Cardiac septum (tissue), 1 donor: ENCODE results near the gene CDKN2B-AS1. TPM values are rescaled to one million over a fixed set of nuclear protein-coding genes. Genes with fewer than 3 reads are reported as not detected.

Source experiments
- DNase-seq: peaks from one replicate; pipeline ENCODE4 v3.0.0-alpha.2; 2020; ENCODE audit warnings: low spot score
- intact Hi-C: fragments of 100-400 bp; cut with DNase I; formaldehyde crosslinking; loops from one replicate; pipeline ENCODE4 v1.14.0; 2022
- total RNA-seq: library from RNA; stranded (reverse); fragmentation: NEBNext Ultra II Directional; extraction: Animal tissue kit (Norgen Biotek cat#: 25700); gene quantifications from one replicate; pipeline ENCODE4 v1.2.1, GENCODE V29; 2021
- donor health status: DM: no; HTN: no; CAD: no.

Gene CDKN2B-AS1
- total RNA-seq, 1 donor from 2014 or later: not detected

DNA sequence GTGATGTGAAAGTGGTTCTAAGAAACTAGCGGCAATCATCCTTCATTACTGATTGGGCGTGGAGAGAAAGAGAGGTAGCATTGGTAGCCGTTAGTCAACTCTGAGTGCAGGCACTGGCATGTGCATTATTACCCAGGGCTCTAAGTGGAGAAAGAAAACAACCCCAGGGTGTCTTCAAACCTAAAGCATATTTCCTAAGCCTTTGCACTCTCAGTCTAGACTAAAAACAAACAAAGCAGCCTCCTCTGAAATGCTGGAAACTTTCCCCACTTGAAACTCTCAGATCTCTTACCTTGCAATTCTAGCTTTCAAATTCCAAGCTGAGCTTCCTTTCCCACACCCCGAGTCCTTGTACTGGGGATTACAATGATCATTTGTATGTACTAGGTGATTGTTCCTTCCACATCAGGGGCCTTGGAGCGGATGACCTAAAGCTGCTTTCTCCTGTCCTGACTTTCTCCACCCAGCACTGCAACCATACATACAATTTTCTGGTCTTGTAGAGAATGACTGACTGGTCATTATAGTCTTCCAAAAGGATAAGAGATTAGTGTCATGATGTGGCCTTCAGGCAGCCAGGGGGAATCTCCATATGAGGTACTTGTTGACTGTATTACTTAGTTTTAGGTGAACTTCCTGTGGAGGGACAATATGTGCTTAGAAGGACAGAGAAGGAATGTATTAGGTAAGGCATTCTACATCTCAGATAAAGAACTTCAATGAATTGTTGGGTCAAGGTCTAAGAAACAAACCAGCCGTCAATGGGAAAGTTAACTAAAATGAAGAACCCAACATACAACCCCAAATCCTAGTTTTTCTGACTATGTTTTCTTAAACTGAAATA is 112.8 kb downstream of the CDKN2B-AS1 start:
- intact Hi-C loops: loop anchor here (10.0 kb wide), 1 partner anchor 103 kb away; the partner anchor contains the start of gene CDKN2B
- DNase-seq: no peak

GRCh38 chr9:22108581-22109370 is 114.2 kb downstream of the CDKN2B-AS1 start:
- intact Hi-C loops: loop anchor here (10.0 kb wide), 1 partner anchor 104 kb away; the partner anchor contains the start of gene CDKN2B
- DNase-seq: no peak

GRCh38 chr9:22111176-22111953 is 116.8 kb downstream of the CDKN2B-AS1 start:
- intact Hi-C loops: no loop called here
- no peak for DNase-seq

DNA sequence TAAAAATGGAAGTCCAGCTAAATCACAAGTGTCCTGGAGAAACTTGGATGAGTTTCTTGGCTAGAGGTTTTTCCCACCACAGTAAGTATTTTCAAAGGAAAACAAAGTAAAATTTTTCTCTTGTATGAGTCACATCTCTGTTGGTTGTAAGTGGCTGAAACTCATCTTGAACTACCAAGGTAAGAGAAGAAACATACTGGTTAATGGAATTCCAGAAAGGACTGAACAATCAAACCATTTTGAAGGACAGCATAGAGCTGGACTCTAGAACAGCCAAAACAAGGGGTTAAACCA is 117.3 kb downstream of the CDKN2B-AS1 start:
- no peak for DNase-seq
- intact Hi-C loops: no loop called here

DNA sequence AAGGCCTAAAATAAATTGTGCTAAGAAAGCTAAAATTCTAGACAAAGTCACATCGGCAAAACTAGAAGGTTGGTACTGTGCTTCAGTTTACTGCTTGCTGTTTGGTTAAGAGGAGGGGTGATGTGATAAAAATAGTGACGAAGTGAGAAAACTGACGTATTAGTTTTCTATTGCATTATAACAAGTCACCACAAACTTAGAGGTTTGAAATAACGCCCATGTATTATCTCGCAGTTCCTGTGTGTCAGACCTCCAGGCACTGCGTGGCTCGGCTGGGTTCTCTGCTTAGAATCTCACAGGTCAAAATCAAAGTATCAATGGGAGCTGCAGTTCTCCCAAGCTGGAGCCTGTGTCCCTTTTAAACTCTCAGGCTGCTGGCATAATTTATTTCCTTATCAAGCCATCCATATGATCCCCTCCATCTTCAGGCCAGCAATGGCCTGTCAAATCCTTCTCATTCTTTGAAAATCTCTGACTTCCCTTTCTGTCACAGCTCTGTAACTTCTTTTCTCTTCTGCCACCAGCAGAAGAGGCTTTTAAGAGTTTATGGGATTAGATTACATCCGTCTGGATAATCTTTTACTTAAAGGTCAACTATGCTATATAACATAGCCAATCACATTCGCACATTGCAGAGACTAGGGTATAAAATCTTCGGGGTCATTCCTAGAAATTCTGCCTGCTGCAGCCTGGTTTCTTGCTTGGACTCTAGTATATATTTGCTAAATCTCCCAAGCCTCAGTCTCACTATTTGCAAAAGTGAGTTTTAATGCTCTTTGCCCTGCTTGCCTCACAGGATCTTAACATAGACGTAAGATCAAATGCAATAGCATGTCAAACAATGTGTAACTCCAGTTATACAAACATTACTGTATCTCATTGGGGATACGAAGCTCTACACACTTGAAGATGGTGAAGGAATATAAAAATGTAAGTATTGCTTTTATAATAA is 118.6 kb downstream of the CDKN2B-AS1 start:
- DNase-seq: no peak
- intact Hi-C loops: no loop called here

DNA sequence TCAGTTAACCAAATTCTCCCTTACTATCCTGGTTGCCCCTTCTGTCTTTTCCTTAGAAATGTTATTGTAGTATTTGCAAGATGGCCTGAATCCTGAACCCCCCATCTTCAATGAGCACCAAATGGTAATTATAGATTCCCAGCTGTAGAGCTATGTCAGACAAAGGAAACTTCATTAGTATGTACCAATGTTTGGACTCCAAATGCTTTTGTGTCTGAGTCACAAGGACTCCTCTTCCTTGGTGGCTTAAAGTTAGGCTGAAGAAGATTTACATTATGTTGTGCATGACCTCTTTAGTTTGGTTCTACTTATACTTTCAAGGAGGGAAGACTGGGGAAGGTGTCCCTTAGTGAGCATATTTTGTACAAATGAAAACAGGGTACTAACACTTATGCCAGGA is 120.4 kb downstream of the CDKN2B-AS1 start:
- intact Hi-C loops: no loop called here

GRCh38 chr9:22116758-22117157 is 122.2 kb downstream of the CDKN2B-AS1 start:
- intact Hi-C loops: no loop called here
- DNase-seq: no peak

More for the DNA sequence above, 120.4 kb downstream of the CDKN2B-AS1 start:
- DNase-seq: no peak

- DNase-seq: no peak
- intact Hi-C loops: no loop called here
Observed at GRCh38 chr9:22117511-22118384, 123.2 kb downstream of the CDKN2B-AS1 start.

DNA sequence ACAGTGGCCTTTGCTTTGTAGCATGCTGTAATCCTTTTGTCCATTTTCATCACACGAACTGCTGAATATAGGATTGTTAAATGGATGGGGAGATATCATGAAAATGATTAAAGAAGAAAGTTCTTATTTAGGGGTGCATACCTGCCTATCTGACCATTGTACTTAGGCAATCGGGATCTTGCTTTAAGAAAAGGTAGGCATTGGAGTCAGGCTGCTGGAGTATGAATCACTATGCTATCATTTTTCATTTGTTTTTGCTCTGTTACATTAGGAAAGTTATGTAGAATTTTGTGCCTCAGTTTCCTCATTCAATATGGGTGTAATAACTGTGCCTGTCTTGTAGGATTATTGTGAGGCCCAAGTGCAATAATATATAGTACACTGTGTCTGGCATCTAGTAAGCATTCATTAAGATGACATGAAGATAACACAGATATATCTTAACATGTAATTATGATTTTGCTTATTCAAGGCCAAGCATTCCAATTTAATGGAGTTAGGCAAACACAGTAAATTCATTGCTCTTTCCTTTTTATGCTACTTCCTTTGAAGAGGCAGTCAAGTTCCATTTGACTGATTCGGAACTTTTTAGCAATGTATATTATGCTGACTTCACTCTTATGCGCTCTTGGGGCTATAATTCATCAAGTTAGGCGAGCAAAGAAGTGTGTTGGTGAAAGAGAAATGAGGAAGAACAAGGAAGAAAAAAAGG is 124.4 kb downstream of the CDKN2B-AS1 start:
- intact Hi-C loops: no loop called here
- no peak for DNase-seq

DNA sequence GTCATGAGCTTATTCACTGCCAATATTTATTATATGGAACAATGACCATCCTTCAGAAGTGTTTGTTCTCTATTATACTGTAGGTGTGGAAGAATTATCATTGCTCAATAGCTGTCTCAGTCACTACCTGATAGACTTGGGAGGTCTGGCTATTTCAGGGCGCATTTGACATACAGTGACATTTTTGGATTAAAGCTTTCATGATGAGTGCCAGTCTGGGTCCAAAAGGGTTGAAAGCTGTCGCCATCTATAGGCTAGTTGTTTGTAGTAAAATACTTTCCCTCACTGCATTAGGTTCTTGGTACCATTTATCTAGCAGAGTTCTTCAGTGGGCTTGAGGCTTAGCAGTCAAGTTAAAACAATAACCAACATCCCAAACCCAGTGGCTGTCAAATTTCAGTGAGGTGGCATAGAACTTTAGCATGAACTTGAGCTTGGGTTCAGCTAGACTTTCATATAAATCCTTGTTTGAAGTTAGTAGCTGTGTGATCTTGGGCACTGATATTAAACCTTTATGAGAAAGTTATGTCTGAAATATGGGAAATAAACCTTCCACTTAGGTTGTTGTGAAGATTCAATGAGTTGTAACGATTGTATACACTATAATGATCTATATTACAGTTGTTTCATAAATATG is 125.0 kb downstream of the CDKN2B-AS1 start:
- no peak for DNase-seq
- intact Hi-C loops: loop anchor here (5.0 kb wide), 1 partner anchor 307 kb away; no protein-coding TSS in a partner anchor

DNA sequence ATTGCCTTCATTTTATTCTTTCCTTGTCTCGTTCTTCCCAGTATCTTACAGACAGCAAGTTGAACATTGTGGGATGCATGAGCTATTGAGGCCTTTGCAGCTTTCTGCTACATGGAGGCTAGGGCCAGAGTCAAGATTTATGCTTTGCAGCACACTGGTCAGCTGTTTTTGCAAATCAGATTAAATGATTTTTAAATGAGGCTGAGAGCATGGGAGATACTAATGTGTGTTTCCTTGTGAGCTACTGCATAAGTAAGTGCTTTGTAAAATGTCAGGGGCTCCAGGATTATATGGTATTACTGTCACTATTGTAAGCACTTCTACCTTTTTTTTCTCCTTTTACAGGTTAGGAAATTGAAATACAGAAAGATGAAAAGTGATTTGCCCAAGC is 125.6 kb downstream of the CDKN2B-AS1 start:
- intact Hi-C loops: loop anchor here (5.0 kb wide), 1 partner anchor 308 kb away; no protein-coding TSS in a partner anchor
- no peak for DNase-seq

DNA sequence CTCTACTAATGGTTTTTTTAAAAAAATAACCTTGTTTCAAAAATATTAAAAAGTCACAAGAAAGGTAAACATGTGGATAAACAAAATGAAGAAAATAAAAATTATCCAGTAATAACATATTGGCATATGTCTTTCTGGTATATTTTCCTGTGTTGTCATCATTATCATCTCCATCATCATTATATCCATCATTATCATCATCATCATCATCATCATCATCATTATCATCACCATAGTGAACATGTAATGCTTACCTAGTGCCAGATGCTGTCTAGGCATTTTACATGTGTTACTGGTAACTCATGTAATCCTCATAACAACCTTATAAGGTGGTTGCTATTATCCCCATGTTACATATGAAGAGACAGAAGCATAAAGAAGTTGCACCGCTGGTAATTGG is 126.0 kb downstream of the CDKN2B-AS1 start:
- intact Hi-C loops: loop anchor here (5.0 kb wide), 1 partner anchor 308 kb away; no protein-coding TSS in a partner anchor
- no peak for DNase-seq

- no peak for DNase-seq
- intact Hi-C loops: loop anchor here (5.0 kb wide), 1 partner anchor 312 kb away; no protein-coding TSS in a partner anchor
Observed at GRCh38 chr9:22124263-22125011, 129.8 kb downstream of the CDKN2B-AS1 start.

DNA sequence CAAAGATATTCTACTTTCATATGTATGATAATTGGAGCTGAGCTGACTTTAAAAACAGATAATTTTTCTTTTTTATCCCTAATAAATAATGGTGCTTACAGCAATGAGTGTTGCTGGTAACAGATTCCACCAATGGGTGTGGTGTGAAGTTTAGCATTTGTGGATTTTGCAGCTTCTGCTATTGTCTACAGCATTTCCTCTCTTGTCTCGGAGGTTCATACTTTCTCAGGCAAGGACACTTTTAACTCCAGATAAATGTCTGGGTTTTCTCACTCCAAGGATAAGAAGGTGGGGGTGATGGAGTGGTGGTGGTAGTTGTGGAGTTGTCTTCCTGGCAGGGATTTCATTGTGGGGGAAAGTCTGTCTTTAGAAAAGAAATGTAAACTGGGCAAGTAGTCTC is 134.5 kb downstream of the CDKN2B-AS1 start:
- intact Hi-C loops: no loop called here
- no peak for DNase-seq

DNA sequence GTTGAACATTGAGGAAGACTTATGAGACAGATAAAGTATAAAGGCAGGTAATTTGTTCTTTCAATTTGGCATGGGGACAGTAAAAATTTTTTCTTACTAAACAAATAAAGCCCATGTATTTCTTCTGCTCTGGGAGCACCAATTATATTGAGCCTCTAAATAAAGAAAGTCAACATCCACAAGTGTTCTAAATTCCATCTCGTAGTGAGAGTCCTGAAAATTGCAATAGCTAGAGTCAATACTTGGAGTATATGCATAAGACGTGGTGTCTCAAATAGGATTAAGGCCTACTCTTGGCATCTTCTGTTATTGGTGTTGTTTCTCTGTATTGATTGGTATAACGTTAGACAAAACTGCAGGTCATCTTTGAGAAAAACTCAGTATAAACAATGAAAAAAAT is 135.0 kb downstream of the CDKN2B-AS1 start:
- no peak for DNase-seq
- intact Hi-C loops: no loop called here

GRCh38 chr9:22131817-22132216 is 137.2 kb downstream of the CDKN2B-AS1 start:
- intact Hi-C loops: no loop called here
- DNase-seq: no peak
